Embryonic facial prominence (tissue), 1 donor: ENCODE results near the gene TMEM239.

Experiments
- DNase-seq: peaks from one replicate; pipeline ENCODE4 v3.0.0-alpha.2; 2016; ENCODE audit errors: extremely low spot score

TMEM239 gene

GRCh38 chr20:2849529-2849928 is 33.4 kb downstream of the TMEM239 start:
- DNase-seq: no peak

- DNase-seq: no peak
These were observed 34.9 kb downstream of the TMEM239 start for GRCh38 chr20:2851086-2851485.

GRCh38 chr20:2858591-2858990 is 42.4 kb downstream of the TMEM239 start:
- no peak for DNase-seq

GRCh38 chr20:2859330-2860121 is 43.4 kb downstream of the TMEM239 start:
- DNase-seq: no peak

- DNase-seq: no peak
These were observed 48.5 kb downstream of the TMEM239 start for GRCh38 chr20:2864626-2865025.

- DNase-seq: no peak
These were observed 48.9 kb downstream of the TMEM239 start for GRCh38 chr20:2865101-2865500.

- DNase-seq: no peak
These were observed 49.5 kb downstream of the TMEM239 start for GRCh38 chr20:2865630-2866029.

GRCh38 chr20:2866236-2866635 is 50.1 kb downstream of the TMEM239 start:
- DNase-seq: no peak

GRCh38 chr20:2867081-2867864 is 51.1 kb downstream of the TMEM239 start:
- no peak for DNase-seq
